Head of caudate nucleus (tissue), 42 donors: ENCODE measurements around the gene PTPRR.
"Not testable (repeated sequence)": the region's sequence is repeated elsewhere in the genome, so short reads cannot be mapped to it uniquely, and the experiment has no call there.

Experiments
- DNase-seq, 42 donors: peaks; one replicate each; pipeline versions ENCODE4 v3.0.0 to v3.0.0-alpha.2; 2020 to 2021; ENCODE audit warnings: mixed read lengths in 7 of 42
- intact Hi-C: fragments of 100-400 bp; cut with DNase I; formaldehyde crosslinking; loops from one replicate; pipeline ENCODE4 v1.15.0; 2022

PTPRR gene

GRCh38 chr12:70759161-70759918 lies 161.2 kb downstream of the PTPRR start:
- no peak for DNase-seq
- intact Hi-C loops, result no loop called here

DNA sequence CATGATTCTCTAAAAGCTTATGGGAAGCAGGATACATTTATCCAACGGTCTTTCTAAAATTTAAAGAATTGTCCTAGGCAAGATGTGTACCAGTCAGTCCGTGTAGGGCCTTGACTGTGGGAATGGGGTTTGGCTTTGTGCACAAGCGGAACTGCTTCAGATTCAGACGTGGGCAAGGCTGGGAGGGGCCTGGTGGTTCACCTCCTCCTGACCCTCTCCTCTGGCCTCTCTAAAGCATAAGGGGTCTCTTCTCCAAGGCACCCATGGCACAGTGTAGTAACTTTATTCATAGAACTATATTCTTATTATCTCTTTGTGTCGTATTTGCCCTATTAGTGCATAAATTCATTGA lies 162.1 kb downstream of the PTPRR start:
- intact Hi-C loops, result no loop called here
- DNase-seq, result no peak

- intact Hi-C loops, result no loop called here
- DNase-seq, result no peak
Observed at GRCh38 chr12:70757830-70758493, 162.6 kb downstream of the PTPRR start.

DNA sequence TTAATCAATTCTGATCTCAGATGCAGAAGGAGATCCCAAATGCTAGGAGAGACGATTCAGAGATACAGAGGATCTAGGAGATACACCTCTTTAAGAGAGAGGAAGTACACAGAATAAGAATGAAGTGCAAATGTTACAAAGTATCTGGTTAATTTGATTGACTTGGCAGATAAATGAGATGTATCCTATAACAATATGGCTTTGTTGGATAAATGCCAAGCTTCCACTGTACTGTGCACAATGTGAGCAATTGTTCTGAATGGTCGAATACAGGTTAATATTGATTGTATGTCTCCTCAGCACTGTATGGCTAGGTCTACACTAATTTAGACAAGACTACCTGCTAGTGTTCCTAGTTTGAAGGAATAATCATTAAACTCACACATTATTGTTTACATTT lies 163.7 kb downstream of the PTPRR start:
- no peak for DNase-seq
- intact Hi-C loops, result no loop called here

DNA sequence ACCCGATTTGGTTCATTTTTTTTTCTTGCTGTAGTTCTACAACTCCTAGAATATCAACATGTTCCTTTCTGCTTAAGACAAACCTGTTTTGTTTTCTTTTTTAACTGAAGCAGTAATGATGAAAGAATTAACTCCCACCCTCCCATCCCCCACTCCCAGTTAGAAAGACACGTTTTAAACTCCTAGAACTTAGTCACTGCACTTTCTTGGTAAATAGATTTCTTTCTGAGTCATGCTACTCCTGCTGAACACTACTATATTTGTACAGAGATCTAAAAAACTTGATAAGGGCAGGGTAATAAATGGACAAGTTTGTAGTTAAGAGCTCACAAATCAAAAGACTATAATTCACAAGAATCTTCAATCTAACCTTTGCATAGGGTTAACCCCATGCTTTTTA lies 164.4 kb downstream of the PTPRR start:
- no peak for DNase-seq
- intact Hi-C loops, result no loop called here

GRCh38 chr12:70754330-70754741 lies 166.2 kb downstream of the PTPRR start:
- intact Hi-C loops, result no loop called here
- peak in 19 of 42 donors; percentile 4 to 58 (median 28) for DNase-seq

GRCh38 chr12:70752327-70752726 lies 168.2 kb downstream of the PTPRR start:
- DNase-seq, result no peak
- intact Hi-C loops, result no loop called here

- intact Hi-C loops, result no loop called here
- DNase-seq, result no peak
Observed at GRCh38 chr12:70749931-70750330, 170.6 kb downstream of the PTPRR start.

DNA sequence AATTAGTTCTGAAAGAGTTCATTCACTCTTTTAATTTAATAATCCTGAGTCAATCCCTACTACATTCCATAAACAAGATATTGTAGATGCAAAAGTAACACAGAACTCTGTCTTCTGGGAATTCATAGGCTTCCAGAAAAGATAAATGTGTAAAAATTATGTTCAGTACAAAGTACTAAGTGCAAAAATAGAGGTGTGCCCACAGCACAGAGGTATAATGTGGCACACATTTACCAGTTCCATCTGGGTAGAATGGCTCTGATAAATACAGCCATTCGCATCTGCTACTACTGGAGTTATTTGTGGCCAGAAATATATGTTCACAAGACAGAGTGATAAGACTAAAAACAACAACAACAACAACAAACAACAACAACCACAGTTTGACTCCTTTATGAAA lies 171.7 kb downstream of the PTPRR start:
- no peak for DNase-seq
- intact Hi-C loops, result no loop called here

GRCh38 chr12:70747445-70748260 lies 172.9 kb downstream of the PTPRR start:
- DNase-seq, result no peak
- intact Hi-C loops, result no loop called here

- intact Hi-C loops, result no loop called here
- DNase-seq, result no peak
Observed at GRCh38 chr12:70745048-70745447, 175.5 kb downstream of the PTPRR start.

GRCh38 chr12:70744178-70744577 lies 176.4 kb downstream of the PTPRR start:
- intact Hi-C loops, result no loop called here
- no peak for DNase-seq

- no peak for DNase-seq
- intact Hi-C loops, result no loop called here
Observed at GRCh38 chr12:70741256-70741655, 179.3 kb downstream of the PTPRR start.

DNA sequence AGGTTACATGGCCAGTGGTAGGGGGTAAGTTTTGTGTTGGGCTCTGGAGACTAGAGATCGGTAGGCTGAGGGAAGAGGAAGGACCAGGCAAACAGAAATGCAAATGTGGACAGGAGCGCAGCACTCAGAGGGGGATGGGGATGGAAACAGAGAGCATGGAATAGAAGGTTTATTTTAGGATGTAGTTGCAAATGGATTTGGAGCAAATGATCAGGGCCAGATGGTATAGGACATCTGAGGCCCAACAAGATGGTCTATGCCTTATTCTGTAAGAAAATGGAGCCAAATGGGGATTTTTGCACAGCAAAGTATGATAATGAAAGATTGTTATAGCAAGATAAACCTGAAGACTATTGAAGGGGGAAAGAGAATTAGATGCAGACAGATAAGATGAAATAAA lies 180.8 kb downstream of the PTPRR start:
- intact Hi-C loops, result no loop called here
- DNase-seq, result no peak

- DNase-seq, result no peak
- intact Hi-C loops, result no loop called here
Observed at GRCh38 chr12:70736351-70737133, 184.0 kb downstream of the PTPRR start.

DNA sequence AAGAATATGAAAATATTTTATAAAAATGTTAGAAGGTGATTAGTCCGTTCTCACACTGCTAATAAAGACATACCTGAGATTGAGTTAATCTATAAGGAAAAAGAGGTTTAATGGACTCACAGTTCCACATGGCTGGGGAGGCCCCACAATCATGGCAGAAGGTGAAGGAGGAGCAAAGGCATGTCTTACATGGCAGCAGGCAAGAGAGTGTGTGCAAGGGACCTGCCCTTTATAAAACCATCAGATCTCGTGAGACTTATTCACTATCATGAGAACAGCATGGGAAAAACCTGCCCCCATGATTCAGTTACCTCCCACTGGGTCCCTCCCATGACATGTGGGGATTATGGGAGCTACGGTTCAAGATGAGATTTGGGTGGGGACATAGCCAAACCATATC lies 185.3 kb downstream of the PTPRR start:
- intact Hi-C loops, DNase-seq: not testable (repeated sequence)

DNA sequence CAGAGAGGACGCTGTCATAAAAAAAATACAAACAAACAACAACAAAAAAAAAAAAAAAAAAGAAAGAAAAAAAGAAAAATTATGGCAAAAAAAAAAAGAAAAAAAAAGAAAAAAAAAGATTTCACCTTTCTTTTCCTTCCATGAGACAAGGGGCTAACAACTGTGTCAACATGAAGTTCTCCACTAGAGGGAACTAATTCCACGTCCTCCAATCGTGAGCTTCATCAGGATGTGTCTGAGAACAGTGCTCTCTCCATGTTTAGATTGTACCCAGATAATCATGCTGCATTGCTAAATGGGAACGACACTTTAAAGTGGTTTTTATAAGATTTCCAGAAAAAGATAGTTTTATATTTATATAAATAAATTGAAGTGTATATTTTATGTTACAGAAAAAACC lies 187.2 kb downstream of the PTPRR start:
- intact Hi-C loops, result loop anchor here (5.0 kb wide), 1 partner anchor 114 kb away; no protein-coding TSS in a partner anchor
- peak in 28 of 42 donors; percentile 15 to 85 (median 59) for DNase-seq

- DNase-seq, result no peak
- intact Hi-C loops, result loop anchor here (5.0 kb wide), 1 partner anchor 115 kb away; no protein-coding TSS in a partner anchor
Observed at GRCh38 chr12:70732287-70732686, 188.3 kb downstream of the PTPRR start.

- intact Hi-C loops, result loop anchor here (5.0 kb wide), 1 partner anchor 117 kb away; no protein-coding TSS in a partner anchor
- no peak for DNase-seq
Observed at GRCh38 chr12:70730675-70731180, 189.8 kb downstream of the PTPRR start.
